Measurements from ENCODE around the gene SNPH.

The SNPH gene

GRCh38 chr20:1287787-1288569 is 21.9 kb downstream of the SNPH start:
- DNase-seq = no peak

- DNase-seq = no peak
These were observed 25.2 kb downstream of the SNPH start for GRCh38 chr20:1291191-1291741.

- DNase-seq = no peak
These were observed 26.5 kb downstream of the SNPH start for GRCh38 chr20:1292620-1293019.

GRCh38 chr20:1293641-1294379 is 27.7 kb downstream of the SNPH start:
- no peak for DNase-seq

- DNase-seq = no peak
These were observed 28.4 kb downstream of the SNPH start for GRCh38 chr20:1294497-1294896.

- no peak for DNase-seq
These were observed 29.3 kb downstream of the SNPH start for GRCh38 chr20:1295276-1295930.

GRCh38 chr20:1296117-1296610 is 30.1 kb downstream of the SNPH start:
- DNase-seq = no peak

GRCh38 chr20:1296922-1297321 is 30.8 kb downstream of the SNPH start:
- no peak for DNase-seq

GRCh38 chr20:1297486-1297885 is 31.4 kb downstream of the SNPH start:
- DNase-seq = no peak

GRCh38 chr20:1298166-1298565 is 32.1 kb downstream of the SNPH start:
- DNase-seq = no peak

GRCh38 chr20:1298888-1299511 is 32.9 kb downstream of the SNPH start:
- DNase-seq = no peak

GRCh38 chr20:1299522-1299921 is 33.4 kb downstream of the SNPH start:
- DNase-seq = no peak

GRCh38 chr20:1300083-1300840 is 34.2 kb downstream of the SNPH start:
- no peak for DNase-seq

GRCh38 chr20:1301031-1301529 is 35.0 kb downstream of the SNPH start:
- no peak for DNase-seq

- DNase-seq = no peak
These were observed 36.8 kb downstream of the SNPH start for GRCh38 chr20:1302685-1303541.

- no peak for DNase-seq
These were observed 38.8 kb downstream of the SNPH start for GRCh38 chr20:1304710-1305515.

- no peak for DNase-seq
These were observed 39.6 kb downstream of the SNPH start for GRCh38 chr20:1305712-1306111.

GRCh38 chr20:1306316-1307135 is 40.4 kb downstream of the SNPH start:
- DNase-seq = no peak

- DNase-seq = no peak
These were observed 41.1 kb downstream of the SNPH start for GRCh38 chr20:1307171-1307570.
